ENCODE results near the gene ICAM2. TPM values are rescaled to one million over a fixed set of nuclear protein-coding genes. Genes with fewer than 3 reads are reported as not detected.

Gene ICAM2
- total and polyA plus RNA-seq, 4 donors: 9.6 to 17.5 (median 12.4) TPM

DNA sequence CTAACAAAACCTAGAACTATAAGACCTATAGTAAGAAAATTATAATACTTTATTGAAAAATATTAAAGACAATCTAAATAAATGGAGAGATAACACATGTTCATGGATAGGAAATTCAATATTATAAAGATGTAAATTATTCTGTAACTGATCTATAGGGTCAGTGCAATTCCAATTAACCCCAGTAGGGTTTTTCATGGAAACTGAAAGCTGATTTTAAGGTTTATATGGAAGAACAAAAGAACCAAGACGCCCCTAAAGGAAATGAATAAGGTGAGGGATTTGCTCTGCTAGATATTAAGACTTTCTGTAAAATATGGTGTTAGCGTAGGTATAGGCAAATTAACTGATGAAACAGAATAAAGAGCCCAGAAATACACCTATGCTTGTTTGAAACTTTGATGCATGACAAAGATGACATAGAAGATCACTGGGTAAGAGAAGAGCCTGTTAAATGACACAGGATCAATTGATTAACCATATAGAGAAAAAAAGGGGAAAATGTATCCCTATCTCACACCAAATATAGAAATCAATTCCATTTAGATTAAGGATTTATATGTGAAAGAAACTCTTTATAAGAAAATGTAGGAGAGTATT is 3.0 kb downstream of the ICAM2 start:
- no peaks in the 10 kb centered on the region for H3K36me3 ChIP-seq (ENCODE audit: control insufficient read depth in 4 of 4, insufficient read depth in 3 of 4, low read depth in 1 of 4, low read length in 3 of 4)
- no peak overlapping the region for H3K27ac ChIP-seq (ENCODE audit: low read depth in 1 of 2, low read length in 2 of 2)
- DNase-seq (ENCODE audit: low spot score): no peak
- H3K4me1 ChIP-seq (ENCODE audit: control insufficient read depth in 4 of 4, insufficient read depth in 4 of 4, low read length in 3 of 4): no peaks in the 10 kb centered on the region
- H3K9me3 ChIP-seq (ENCODE audit: control insufficient read depth in 4 of 4, low read length in 3 of 4): no peaks in the 10 kb centered on the region
- TF ChIP-seq CTCF (IDR thresholded peaks at IDR 0.05; ENCODE audit: low read depth, low read length, missing input control): peak; percentile 24
- no peak for TF ChIP-seq TAF1 (conservative IDR thresholded peaks at IDR 0.05)
- no peak overlapping the region for H3K9ac ChIP-seq (ENCODE audit: low read depth in 1 of 2, low read length in 2 of 2)
- WGBS: 85% methylated on average over 2 of the region's 2 CpGs
- no peak overlapping the region for H3K4me3 ChIP-seq (ENCODE audit: low read depth in 1 of 3, low read length in 3 of 3)
- H3K27me3 ChIP-seq (ENCODE audit: control insufficient read depth in 4 of 4, insufficient read depth in 4 of 4, low read length in 3 of 4): no peaks in the 10 kb centered on the region

DNA sequence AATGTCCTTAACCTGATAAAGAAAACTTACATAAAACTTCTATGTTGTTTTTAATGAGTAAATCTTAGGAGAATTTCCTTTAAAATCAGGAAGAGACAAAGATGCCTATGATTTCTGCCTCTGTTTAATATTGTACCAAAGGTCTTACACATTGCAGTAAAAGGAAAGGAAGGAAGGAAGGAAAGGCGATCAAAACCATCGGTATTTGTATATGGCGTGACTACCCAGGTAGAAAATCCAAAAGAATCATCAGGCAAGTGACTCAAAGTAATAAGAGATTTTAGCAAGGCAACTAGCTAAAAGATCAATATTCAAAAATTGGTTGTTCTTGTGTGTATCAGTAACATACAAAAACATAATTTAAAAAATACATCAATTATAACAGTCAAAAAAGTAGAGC is 3.5 kb downstream of the ICAM2 start:
- Histone ChIP-seq H3K4me1 (ENCODE audit: control insufficient read depth in 4 of 4, insufficient read depth in 4 of 4, low read length in 3 of 4) (no peaks in the 10 kb centered on the region), H3K9me3 (ENCODE audit: control insufficient read depth in 4 of 4, low read length in 3 of 4) (no peaks in the 10 kb centered on the region), H3K27ac (ENCODE audit: low read depth in 1 of 2, low read length in 2 of 2) (no peak overlapping the region), H3K4me3 (ENCODE audit: low read depth in 1 of 3, low read length in 3 of 3) (no peak overlapping the region), H3K27me3 (ENCODE audit: control insufficient read depth in 4 of 4, insufficient read depth in 4 of 4, low read length in 3 of 4) (no peaks in the 10 kb centered on the region), H3K36me3 (ENCODE audit: control insufficient read depth in 4 of 4, insufficient read depth in 3 of 4, low read depth in 1 of 4, low read length in 3 of 4) (no peaks in the 10 kb centered on the region), H3K9ac (ENCODE audit: low read depth in 1 of 2, low read length in 2 of 2) (peak overlapping the region in 1 of 2 donors; percentile 50)
- 73% methylated on average over 3 of the region's 3 CpGs for WGBS
- no peak for DNase-seq (ENCODE audit: low spot score)
- no peak for TF ChIP-seq FOXA1 (IDR thresholded peaks at IDR 0.05)
- no peak for TF ChIP-seq NR2F2 (IDR thresholded peaks at IDR 0.05)
- TF ChIP-seq RXRA (IDR thresholded peaks at IDR 0.05): no peak

- Histone ChIP-seq H3K4me1 (ENCODE audit: control insufficient read depth in 4 of 4, insufficient read depth in 4 of 4, low read length in 3 of 4) (no peaks in the 10 kb centered on the region), H3K27me3 (ENCODE audit: control insufficient read depth in 4 of 4, insufficient read depth in 4 of 4, low read length in 3 of 4) (no peaks in the 10 kb centered on the region), H3K9ac (ENCODE audit: low read depth in 1 of 2, low read length in 2 of 2) (no peak overlapping the region), H3K36me3 (ENCODE audit: control insufficient read depth in 4 of 4, insufficient read depth in 3 of 4, low read depth in 1 of 4, low read length in 3 of 4) (no peaks in the 10 kb centered on the region), H3K4me3 (ENCODE audit: low read depth in 1 of 3, low read length in 3 of 3) (no peak overlapping the region), H3K9me3 (ENCODE audit: control insufficient read depth in 4 of 4, low read length in 3 of 4) (no peaks in the 10 kb centered on the region), H3K27ac (ENCODE audit: low read depth in 1 of 2, low read length in 2 of 2) (peak overlapping the region; percentile 5 to 23)
- 58% methylated on average over 5 of the region's 5 CpGs for WGBS
- TF ChIP-seq SP1 (IDR thresholded peaks at IDR 0.05): no peak
- TF ChIP-seq RAD21 (IDR thresholded peaks at IDR 0.05): no peak
- no peak for TF ChIP-seq ATF3 (IDR thresholded peaks at IDR 0.05)
- no peak for TF ChIP-seq FOXA1 (IDR thresholded peaks at IDR 0.05)
- TF ChIP-seq JUND (IDR thresholded peaks at IDR 0.05): no peak
- peak; percentile 83 for TF ChIP-seq NR2F2 (IDR thresholded peaks at IDR 0.05)
- no peak for DNase-seq (ENCODE audit: low spot score)
Measured at GRCh38 chr17:64016231-64016784, 4.1 kb downstream of the ICAM2 start.

GRCh38 chr17:64015447-64015846 is 5.0 kb downstream of the ICAM2 start:
- Histone ChIP-seq H3K4me1 (ENCODE audit: control insufficient read depth in 4 of 4, insufficient read depth in 4 of 4, low read length in 3 of 4) (no peaks in the 10 kb centered on the region), H3K27ac (ENCODE audit: low read depth in 1 of 2, low read length in 2 of 2) (peak overlapping the region in 1 of 2 donors; percentile 46), H3K9me3 (ENCODE audit: control insufficient read depth in 4 of 4, low read length in 3 of 4) (no peaks in the 10 kb centered on the region), H3K4me3 (ENCODE audit: low read depth in 1 of 3, low read length in 3 of 3) (no peak overlapping the region), H3K27me3 (ENCODE audit: control insufficient read depth in 4 of 4, insufficient read depth in 4 of 4, low read length in 3 of 4) (no peaks in the 10 kb centered on the region), H3K9ac (ENCODE audit: low read depth in 1 of 2, low read length in 2 of 2) (no peak overlapping the region), H3K36me3 (ENCODE audit: control insufficient read depth in 4 of 4, insufficient read depth in 3 of 4, low read depth in 1 of 4, low read length in 3 of 4) (no peaks in the 10 kb centered on the region)
- DNase-seq (ENCODE audit: low spot score): no peak
- 92% methylated on average over 6 of the region's 6 CpGs for WGBS
- TF ChIP-seq CTCF (IDR thresholded peaks at IDR 0.05; ENCODE audit: low read depth, low read length, missing input control): no peak
- TF ChIP-seq RAD21 (IDR thresholded peaks at IDR 0.05): no peak
- no peak for TF ChIP-seq SP1 (IDR thresholded peaks at IDR 0.05)
- TF ChIP-seq MAX (IDR thresholded peaks at IDR 0.05): no peak
- TF ChIP-seq TAF1 (conservative IDR thresholded peaks at IDR 0.05): no peak
- TF ChIP-seq ATF3 (IDR thresholded peaks at IDR 0.05): no peak
- TF ChIP-seq GABPA (IDR thresholded peaks at IDR 0.05 in 1 of 2, conservative IDR thresholded peaks at IDR 0.05 in 1 of 2): no peak
- no peak for TF ChIP-seq FOXA1 (IDR thresholded peaks at IDR 0.05)
- TF ChIP-seq RXRA (IDR thresholded peaks at IDR 0.05): no peak
- no peak for TF ChIP-seq EGR1 (IDR thresholded peaks at IDR 0.05; ENCODE audit: low read depth in 2 of 2)
- TF ChIP-seq NR2F2 (IDR thresholded peaks at IDR 0.05): no peak
- no peak for TF ChIP-seq HNF4A (conservative IDR thresholded peaks at IDR 0.05)
- TF ChIP-seq JUND (IDR thresholded peaks at IDR 0.05): no peak

Data from liver (tissue), 9 donors.